TTC549 (cell line): Measurements from ENCODE around the gene SLC12A4.
"Not testable (repeated sequence)": the region's sequence is repeated elsewhere in the genome, so short reads cannot be mapped to it uniquely, and the experiment has no call there.

Experiments
- FAIRE-seq: peaks from 2 replicates; lab custom pipeline; 2012; peaks lifted over from hg19 to GRCh38; lab: Jason Lieb, UNC

SLC12A4 gene

DNA sequence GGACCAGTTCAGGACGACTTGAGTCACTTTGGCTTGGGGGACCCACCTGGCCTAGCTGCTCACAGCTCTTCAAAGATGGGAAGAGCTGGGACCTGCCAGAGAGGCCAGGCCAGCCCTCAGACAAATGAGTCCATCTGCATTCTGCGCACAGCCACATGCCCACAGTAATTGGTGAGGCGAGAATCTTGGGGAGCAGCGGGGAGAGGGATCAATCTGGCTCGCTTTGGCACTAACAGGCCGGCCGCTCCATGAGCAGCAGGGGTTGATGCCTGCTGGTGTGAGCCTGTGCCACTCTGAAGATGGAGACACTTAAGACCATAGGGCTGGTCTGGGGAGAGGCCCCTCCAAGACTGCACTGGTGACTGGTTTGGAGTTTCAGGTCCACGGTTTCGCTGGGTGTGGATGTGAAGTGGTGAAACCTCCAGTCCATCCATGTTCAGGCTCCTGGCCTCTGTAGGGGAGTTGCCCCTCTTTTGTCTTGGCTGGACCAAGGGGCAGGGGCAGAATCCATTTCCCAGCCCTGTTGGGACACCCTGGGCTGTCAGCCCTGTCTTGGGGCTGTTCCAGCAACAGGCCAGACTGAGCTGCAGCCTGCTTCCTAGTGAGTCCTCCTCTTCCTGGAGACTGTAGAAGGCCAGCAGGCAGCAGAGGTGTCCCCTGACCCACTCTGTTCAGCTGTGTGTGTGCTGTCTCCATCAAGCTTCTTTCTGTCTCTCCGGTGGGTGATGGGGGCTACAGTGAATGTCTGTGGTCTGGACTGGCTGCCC, 44.1 kb downstream of the SLC12A4 start:
- no peak for FAIRE-seq

- no peak for FAIRE-seq
Observed at GRCh38 chr16:67923414-67924116, 44.9 kb downstream of the SLC12A4 start.

- FAIRE-seq: no peak
Observed at GRCh38 chr16:67922740-67923139, 45.7 kb downstream of the SLC12A4 start.

DNA sequence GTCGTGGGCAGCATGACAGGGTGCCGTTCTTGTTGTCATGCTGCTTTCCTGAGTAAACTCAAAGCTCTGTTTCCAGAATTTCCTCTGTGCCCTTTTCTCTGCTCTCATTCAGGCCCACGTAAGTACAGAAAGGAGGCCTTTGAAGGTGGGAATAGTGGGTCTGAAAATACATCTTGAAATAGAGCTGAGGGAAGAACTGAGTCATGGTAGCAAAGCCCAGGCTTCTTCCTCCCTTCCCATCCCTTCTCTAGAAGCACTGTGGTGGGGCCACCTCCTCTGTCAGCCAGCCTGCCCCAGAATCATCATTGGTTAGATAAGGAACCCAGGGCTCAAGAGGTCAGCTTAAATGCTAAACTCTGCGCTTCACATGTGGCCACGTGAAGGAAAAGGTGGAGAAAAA, 46.2 kb downstream of the SLC12A4 start:
- no peak for FAIRE-seq

- FAIRE-seq: no peak
Observed at GRCh38 chr16:67919622-67920221, 48.7 kb downstream of the SLC12A4 start.

- no peak for FAIRE-seq
Observed at GRCh38 chr16:67917852-67918236, 50.6 kb downstream of the SLC12A4 start.

DNA sequence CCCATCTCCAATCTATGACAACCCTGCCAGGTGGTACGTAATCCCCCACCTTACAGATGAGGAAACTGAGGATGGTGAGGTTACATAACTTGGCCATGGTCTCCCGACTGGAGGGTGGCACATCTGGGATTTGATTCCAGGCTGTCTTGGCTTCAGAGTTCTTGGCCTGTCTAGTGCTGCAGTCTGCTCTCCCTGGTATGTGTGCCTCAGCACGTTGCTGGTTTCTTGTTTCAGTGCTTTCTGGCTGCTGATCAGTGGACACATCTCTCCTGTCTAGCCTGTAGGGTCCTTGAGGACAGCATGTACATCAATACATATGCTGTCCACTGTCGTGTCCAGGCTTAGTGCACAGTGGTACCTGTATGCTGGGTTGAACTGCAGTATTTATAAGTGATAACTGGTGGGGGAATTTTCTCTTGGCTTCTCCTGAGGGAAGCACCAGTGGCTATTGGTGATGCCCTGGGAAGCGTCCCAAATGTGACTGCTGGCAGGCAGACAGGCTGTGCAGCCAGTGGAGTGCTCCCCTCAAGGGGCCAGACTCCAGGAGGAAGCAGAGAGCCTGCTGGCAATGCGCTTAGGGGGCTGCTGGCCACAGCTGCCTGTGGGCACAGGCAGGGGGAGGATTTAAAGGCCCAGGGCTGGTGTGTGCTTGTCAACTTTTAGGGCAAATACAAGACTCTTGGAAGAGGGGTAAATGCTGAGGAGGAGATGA, 51.1 kb downstream of the SLC12A4 start:
- FAIRE-seq: no peak

GRCh38 chr16:67915831-67916723, 52.4 kb downstream of the SLC12A4 start:
- FAIRE-seq: no peak

DNA sequence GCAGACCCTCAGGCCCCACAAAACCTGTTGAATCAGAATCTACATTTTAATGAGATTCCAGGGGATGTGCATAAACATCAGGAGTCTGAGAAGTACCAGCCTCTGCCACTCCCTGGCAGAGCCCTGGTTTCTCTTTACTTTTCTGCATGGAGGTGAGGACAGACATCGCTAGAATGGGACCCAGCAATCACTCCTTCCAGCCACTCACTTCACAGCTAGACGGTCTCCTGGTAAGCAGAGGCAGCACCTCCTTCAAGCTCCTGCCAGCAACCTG, 53.0 kb downstream of the SLC12A4 start:
- not testable (repeated sequence) for FAIRE-seq

DNA sequence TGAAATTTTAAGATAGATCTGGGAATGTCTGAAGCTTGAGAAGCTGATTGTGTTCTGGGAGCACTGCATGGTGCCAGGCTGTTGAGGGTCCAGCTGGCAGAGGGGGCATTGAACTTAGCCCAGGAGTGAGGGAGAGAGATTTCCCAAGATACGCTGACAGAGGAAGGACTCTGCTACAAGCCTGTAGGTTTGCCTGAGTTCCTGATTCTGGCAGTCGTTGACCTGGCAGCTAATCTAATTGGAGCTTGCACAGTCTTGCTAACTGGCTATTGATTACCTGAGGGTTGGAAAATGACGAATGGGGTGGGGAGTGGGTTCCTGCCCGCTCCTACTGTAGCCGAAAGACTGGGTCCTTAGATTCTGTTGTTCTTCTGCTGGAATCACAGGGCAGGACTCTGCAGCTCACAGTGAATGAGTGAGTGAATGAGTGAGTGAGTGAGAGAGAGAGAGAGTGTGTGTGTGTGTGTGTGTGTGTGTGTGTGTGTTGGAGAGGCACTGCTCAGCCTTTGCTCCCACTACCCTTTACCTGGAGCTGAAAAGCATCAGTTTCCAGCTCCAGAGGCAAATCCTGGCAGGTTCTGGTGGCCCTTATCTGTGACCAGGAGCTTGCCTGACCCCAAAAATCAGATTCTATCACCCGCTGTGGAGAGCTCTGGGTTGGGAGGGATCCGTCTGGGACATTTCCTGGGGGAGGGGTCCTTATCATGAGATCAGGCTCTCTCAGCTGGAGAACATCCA, 53.5 kb downstream of the SLC12A4 start:
- FAIRE-seq: no peak

DNA sequence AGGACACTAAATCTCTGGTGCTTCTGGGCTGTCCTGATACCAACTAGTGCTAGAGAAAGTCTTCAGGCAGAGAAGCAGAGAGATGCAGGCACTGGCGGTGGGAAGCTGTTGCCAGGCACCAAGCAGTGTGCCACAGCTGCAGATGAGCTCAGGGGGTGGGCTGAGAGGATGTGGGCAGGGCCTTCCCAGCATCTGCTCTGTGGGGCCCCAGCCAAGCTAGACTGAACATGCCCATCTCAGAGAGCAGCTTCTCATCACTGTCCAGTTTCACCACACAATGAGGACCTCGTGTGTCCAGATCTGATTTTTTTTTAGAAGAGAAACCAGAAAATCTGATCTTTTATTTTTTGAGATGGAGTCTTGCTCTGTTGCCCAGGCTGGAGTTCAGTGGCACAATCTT, 58.3 kb downstream of the SLC12A4 start:
- no peak for FAIRE-seq

- FAIRE-seq: no peak
Observed at GRCh38 chr16:67909056-67909742, 59.2 kb downstream of the SLC12A4 start.

DNA sequence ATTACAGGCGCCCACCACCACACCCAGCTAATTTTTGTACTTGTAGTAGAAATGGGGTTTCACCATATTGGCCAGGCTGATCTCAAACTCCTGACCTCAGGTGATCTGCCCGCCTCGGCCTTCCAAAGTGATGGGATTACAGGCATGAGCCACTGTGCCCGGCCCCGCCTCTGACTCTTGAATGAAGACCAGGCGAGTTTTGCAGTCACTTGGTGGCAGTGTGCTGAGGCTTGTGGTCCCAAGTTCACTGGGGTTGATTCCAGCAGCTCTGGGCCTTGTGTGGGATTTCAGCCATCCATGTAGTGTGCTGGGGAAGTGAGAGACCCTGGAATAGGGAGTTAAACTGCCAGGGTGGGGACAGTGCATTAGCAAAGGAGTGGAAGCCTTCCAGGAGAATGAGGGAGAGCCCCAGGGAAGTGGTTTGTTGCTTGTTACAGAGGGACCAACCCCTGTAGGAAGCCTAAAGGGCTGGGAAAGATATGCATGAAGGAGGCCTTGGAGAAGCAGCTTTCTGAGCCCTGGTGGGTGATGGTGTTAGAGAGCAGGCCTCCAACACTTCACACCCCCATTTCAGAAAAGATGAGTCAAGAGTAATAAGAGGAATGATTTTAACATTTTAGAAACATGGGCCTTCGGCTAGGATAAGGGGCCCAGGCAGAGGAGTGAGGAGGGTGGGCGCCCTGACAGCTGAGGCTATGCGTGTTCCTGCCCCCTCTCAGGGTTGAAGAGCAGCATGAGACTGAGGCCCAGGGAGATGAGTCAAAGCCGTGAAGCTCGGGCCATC, 60.8 kb downstream of the SLC12A4 start:
- FAIRE-seq: no peak

- no peak for FAIRE-seq
Observed at GRCh38 chr16:67902831-67903230, 65.6 kb downstream of the SLC12A4 start.

DNA sequence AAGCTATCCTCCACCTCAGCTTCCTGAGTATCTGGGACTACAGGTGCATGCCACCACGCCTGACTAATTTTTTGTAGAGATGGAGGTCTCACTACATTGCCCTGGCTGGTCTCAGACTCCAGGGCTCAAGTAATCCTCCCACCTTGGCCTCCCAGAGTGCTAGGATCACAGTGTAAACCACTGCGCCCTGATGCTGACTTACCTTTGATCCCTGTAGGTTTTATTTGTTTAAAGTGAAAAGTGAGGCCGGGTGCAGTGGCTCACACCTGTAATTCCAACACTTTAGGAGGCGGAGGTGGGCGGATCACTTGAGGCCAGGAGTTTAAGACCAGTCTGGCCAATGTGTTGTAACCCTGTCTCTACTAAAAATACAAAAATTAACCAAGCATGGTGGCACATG, 66.7 kb downstream of the SLC12A4 start:
- FAIRE-seq: no peak

DNA sequence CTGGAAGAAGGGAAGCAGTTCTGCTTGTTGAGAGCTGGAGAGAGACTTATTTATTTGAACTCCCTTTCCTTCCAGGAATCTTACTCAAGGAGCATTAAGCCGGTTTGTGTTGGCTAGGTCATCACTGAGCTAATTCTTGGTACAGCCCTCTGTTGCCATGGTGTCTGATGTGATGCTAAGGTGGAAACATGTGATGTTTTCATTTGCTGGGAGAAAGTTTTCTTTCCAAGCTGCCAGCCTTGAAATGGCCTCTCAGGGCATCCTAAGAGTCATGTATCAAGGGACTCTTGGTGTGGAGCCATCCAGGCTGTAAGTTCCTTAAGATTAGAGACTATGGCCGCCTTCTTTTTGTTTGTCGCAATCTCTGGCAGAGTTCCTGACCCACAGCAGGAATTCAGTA, 71.2 kb downstream of the SLC12A4 start:
- FAIRE-seq: no peak

GRCh38 chr16:67893743-67894399, 74.6 kb downstream of the SLC12A4 start:
- FAIRE-seq: no peak
